T-helper 1 cell (primary cell): ENCODE results near the gene TEF.

Experiments used
- DNase-seq, 5 donors: peaks; one replicate each; pipeline ENCODE4 v3.0.0-alpha.2; 2012 to 2020
- total RNA-seq, 4 donors: gene quantifications; one replicate each; lab custom pipeline; 2026; lab: John Stamatoyannopoulos, UW

The TEF gene
- 6.5 to 9.1 (median 8.0) reads per million in 4 donors for total RNA-seq

- peak; percentile 98 to 99 (median 98) for DNase-seq
Measured at GRCh38 chr22:41381329-41382097, at the start of gene TEF. TSS of gene TEF (plus strand) at chr22:41381942. CDS start at chr22:41382045, 103 bp downstream.

GRCh38 chr22:41332217-41332939 lies 49.4 kb upstream of the TEF start:
- DNase-seq, result no peak

GRCh38 chr22:41333806-41334205 lies 47.9 kb upstream of the TEF start:
- DNase-seq, result no peak

- no peak for DNase-seq
Measured at GRCh38 chr22:41334215-41334614, 47.5 kb upstream of the TEF start.

GRCh38 chr22:41334951-41335635 lies 46.6 kb upstream of the TEF start:
- no peak for DNase-seq

GRCh38 chr22:41338614-41339212 lies 43.0 kb upstream of the TEF start:
- DNase-seq, result no peak

GRCh38 chr22:41339823-41340222 lies 41.9 kb upstream of the TEF start:
- no peak for DNase-seq

GRCh38 chr22:41340357-41340756 lies 41.4 kb upstream of the TEF start:
- no peak for DNase-seq

GRCh38 chr22:41341012-41341411 lies 40.7 kb upstream of the TEF start:
- no peak for DNase-seq

- peak in 1 of 5 donors; percentile 40 for DNase-seq
Measured at GRCh38 chr22:41341990-41342389, 39.8 kb upstream of the TEF start.

GRCh38 chr22:41343300-41343699 lies 38.4 kb upstream of the TEF start:
- DNase-seq, result no peak

- no peak for DNase-seq
Measured at GRCh38 chr22:41343717-41344116, 38.0 kb upstream of the TEF start.

- no peak for DNase-seq
Measured at GRCh38 chr22:41344189-41344788, 37.5 kb upstream of the TEF start.

GRCh38 chr22:41345807-41346335 lies 35.9 kb upstream of the TEF start:
- no peak for DNase-seq

- DNase-seq, result no peak
Measured at GRCh38 chr22:41347066-41347859, 34.5 kb upstream of the TEF start.

- DNase-seq, result no peak
Measured at GRCh38 chr22:41348964-41349484, 32.7 kb upstream of the TEF start.

- DNase-seq, result no peak
Measured at GRCh38 chr22:41350087-41350486, 31.7 kb upstream of the TEF start.

- no peak for DNase-seq
Measured at GRCh38 chr22:41351011-41351410, 30.7 kb upstream of the TEF start.

GRCh38 chr22:41352058-41352457 lies 29.7 kb upstream of the TEF start:
- DNase-seq, result no peak

- no peak for DNase-seq
Measured at GRCh38 chr22:41353862-41354575, 27.7 kb upstream of the TEF start.

GRCh38 chr22:41354979-41355378 lies 26.8 kb upstream of the TEF start:
- DNase-seq, result no peak
